BLaER1 treated with 17β-estradiol and CSF1 and Interleukin-3, amounts not matched to agents 10 nM and 100 nM (cell line): Measurements from ENCODE around the gene PHF1.

Experiments
- H3K27ac ChIP-seq, 11 experiments: shearing (Covaris generic); formaldehyde crosslinking; 2 replicates each; pipeline ENCODE4 v1.8.1; 2022
- H3K27me3 ChIP-seq, 11 experiments: shearing (Covaris generic); formaldehyde crosslinking; 2 replicates each; pipeline ENCODE4 v1.8.1; 2022
- H3K36me3 ChIP-seq, 11 experiments: shearing (Covaris generic); formaldehyde crosslinking; 2 replicates each; pipeline ENCODE4 v1.8.1; 2022
- H3K4me1 ChIP-seq, 10 experiments: shearing (Covaris generic); formaldehyde crosslinking; 2 replicates each; pipeline ENCODE4 v1.8.1; 2022
- H3K4me2 ChIP-seq, 11 experiments: shearing (Covaris generic); formaldehyde crosslinking; 2 replicates each; pipeline ENCODE4 v1.8.1; 2022
- H3K4me3 ChIP-seq, 10 experiments: shearing (Covaris generic); formaldehyde crosslinking; 2 replicates each; pipeline ENCODE4 v1.8.1; 2022
- H3K9ac ChIP-seq, 11 experiments: shearing (Covaris generic); formaldehyde crosslinking; 2 replicates each; pipeline ENCODE4 v1.8.1; 2022
- H3K9me3 ChIP-seq, 11 experiments: shearing (Covaris generic); formaldehyde crosslinking; replicated peaks in 1 of 11; 2 replicates each; pipeline ENCODE4 v1.8.1; 2022
- H4K20me1 ChIP-seq, 11 experiments: shearing (Covaris generic); formaldehyde crosslinking; 2 replicates each; pipeline ENCODE4 v1.8.1; 2022
- Cebpa-rat ChIP-seq, 11 experiments: shearing (Covaris generic); IDR thresholded peaks; 2 replicates each; pipeline ENCODE4 v1.8.1; 2022

PHF1 gene

GRCh38 chr6:33445119-33445603 is 34.3 kb downstream of the PHF1 start:
- no peak overlapping the region for H3K4me3 ChIP-seq
- H3K4me2 ChIP-seq: peak overlapping the region in 5 of 11 experiments; percentile 3 to 80 (median 48); a peak in 9 of 22 replicates
- H3K27me3 ChIP-seq: no peaks in the 10 kb centered on the region
- TF ChIP-seq Cebpa-rat (IDR thresholded peaks at IDR 0.05): no peak
- H3K9me3 ChIP-seq: no peaks in the 10 kb centered on the region
- peaks cover 0 to 62% (median 14%) of the 10 kb centered on the region in 10 experiments; a peak in 16 of 20 replicates for H3K4me1 ChIP-seq
- H3K9ac ChIP-seq: peak overlapping the region in 3 of 11 experiments; percentile 51 to 64 (median 60); a peak in 4 of 22 replicates
- peaks cover 54 to 95% (median 93%) of the 10 kb centered on the region in 11 experiments for H3K36me3 ChIP-seq
- H4K20me1 ChIP-seq: peaks cover 0 to 20% (median 0%) of the 10 kb centered on the region in 11 experiments; a peak in 4 of 22 replicates
- H3K27ac ChIP-seq: peak overlapping the region in 6 of 11 experiments; percentile 20 to 84 (median 66); a peak in 10 of 22 replicates

GRCh38 chr6:33446356-33446755 is 35.5 kb downstream of the PHF1 start:
- H3K9ac ChIP-seq: peak overlapping the region in 4 of 11 experiments; percentile 29 to 64 (median 56); a peak in 4 of 22 replicates
- peaks cover 0 to 74% (median 23%) of the 10 kb centered on the region in 10 experiments; a peak in 16 of 20 replicates for H3K4me1 ChIP-seq
- H3K27me3 ChIP-seq: no peaks in the 10 kb centered on the region
- peaks cover 0 to 20% (median 0%) of the 10 kb centered on the region in 11 experiments; a peak in 4 of 22 replicates for H4K20me1 ChIP-seq
- H3K4me2 ChIP-seq: peak overlapping the region in 3 of 11 experiments; percentile 48 to 80 (median 79); a peak in 6 of 22 replicates
- H3K4me3 ChIP-seq: no peak overlapping the region
- H3K36me3 ChIP-seq: peaks cover 42 to 90% (median 82%) of the 10 kb centered on the region in 11 experiments
- H3K27ac ChIP-seq: peak overlapping the region in 5 of 11 experiments; percentile 28 to 84 (median 68); a peak in 8 of 22 replicates
- no peak for TF ChIP-seq Cebpa-rat (IDR thresholded peaks at IDR 0.05)
- no peaks in the 10 kb centered on the region for H3K9me3 ChIP-seq

GRCh38 chr6:33450434-33450833 is 39.6 kb downstream of the PHF1 start:
- Histone ChIP-seq H3K4me2 (peak overlapping the region in 8 of 11 experiments; percentile 35 to 82 (median 75); a peak in 16 of 22 replicates), H3K9ac (peak overlapping the region in 4 of 11 experiments; percentile 1 to 24 (median 14); a peak in 5 of 22 replicates), H3K4me1 (peaks cover 17 to 80% (median 30%) of the 10 kb centered on the region in 10 experiments), H3K27me3 (no peaks in the 10 kb centered on the region), H3K27ac (peak overlapping the region in 9 of 11 experiments; percentile 6 to 63 (median 25); a peak in 13 of 22 replicates), H4K20me1 (peaks cover 0 to 5% (median 0%) of the 10 kb centered on the region in 11 experiments; a peak in 4 of 22 replicates), H3K36me3 (peaks cover 22 to 59% (median 49%) of the 10 kb centered on the region in 11 experiments), H3K9me3 (no peaks in the 10 kb centered on the region), H3K4me3 (0 out of 20 replicates have a peak overlapping the region, but pooled peaks of 2 of the 10 experiments have one; percentile 11 to 16)
- no peak for TF ChIP-seq Cebpa-rat (IDR thresholded peaks at IDR 0.05)

- H3K36me3 ChIP-seq: peaks cover 27 to 59% (median 49%) of the 10 kb centered on the region in 11 experiments
Measured at GRCh38 chr6:33451606-33452005, 40.8 kb downstream of the PHF1 start.

GRCh38 chr6:33452496-33452895 is 41.7 kb downstream of the PHF1 start:
- H3K27me3 ChIP-seq: no peaks in the 10 kb centered on the region
- H3K4me3 ChIP-seq: peak overlapping the region in 3 of 10 experiments; percentile 79 to 89 (median 84); a peak in 3 of 20 replicates
- H3K36me3 ChIP-seq: peaks cover 22 to 59% (median 49%) of the 10 kb centered on the region in 11 experiments
- peaks cover 25 to 64% (median 34%) of the 10 kb centered on the region in 10 experiments for H3K4me1 ChIP-seq
- peak overlapping the region in 4 of 11 experiments; percentile 11 to 51 (median 29); a peak in 4 of 22 replicates for H3K27ac ChIP-seq
- H3K4me2 ChIP-seq: peak overlapping the region; percentile 64 to 98 (median 96); a peak in 19 of 22 replicates
- no peak for TF ChIP-seq Cebpa-rat (IDR thresholded peaks at IDR 0.05)
- no peaks in the 10 kb centered on the region for H3K9me3 ChIP-seq
- peak overlapping the region in 6 of 11 experiments; percentile 39 to 87 (median 46); a peak in 6 of 22 replicates for H3K9ac ChIP-seq
- peaks cover 0 to 18% (median 0%) of the 10 kb centered on the region in 11 experiments; a peak in 4 of 22 replicates for H4K20me1 ChIP-seq

More at GRCh38 chr6:33451606-33452005, 40.8 kb downstream of the PHF1 start:
- no peaks in the 10 kb centered on the region for H3K27me3 ChIP-seq
- peaks cover 0 to 13% (median 0%) of the 10 kb centered on the region in 11 experiments; a peak in 4 of 22 replicates for H4K20me1 ChIP-seq
- TF ChIP-seq Cebpa-rat (IDR thresholded peaks at IDR 0.05): no peak
- H3K27ac ChIP-seq: no peak overlapping the region
- no peak overlapping the region for H3K4me3 ChIP-seq
- H3K4me2 ChIP-seq: peak overlapping the region in 1 of 11 experiments; percentile 82; a peak in 1 of 22 replicates
- no peak overlapping the region for H3K9ac ChIP-seq
- H3K4me1 ChIP-seq: peaks cover 25 to 71% (median 34%) of the 10 kb centered on the region in 10 experiments
- no peaks in the 10 kb centered on the region for H3K9me3 ChIP-seq

- Histone ChIP-seq H3K9me3 (no peaks in the 10 kb centered on the region), H3K4me2 (peak overlapping the region; percentile 71 to 98 (median 96)), H4K20me1 (peaks cover 0 to 18% (median 0%) of the 10 kb centered on the region in 11 experiments; a peak in 4 of 22 replicates), H3K27ac (peak overlapping the region; percentile 37 to 79 (median 72); a peak in 21 of 22 replicates), H3K36me3 (peaks cover 14 to 50% (median 41%) of the 10 kb centered on the region in 11 experiments), H3K27me3 (no peaks in the 10 kb centered on the region), H3K4me3 (peak overlapping the region; percentile 73 to 89 (median 82)), H3K4me1 (peaks cover 25 to 54% (median 34%) of the 10 kb centered on the region in 10 experiments), H3K9ac (peak overlapping the region; percentile 78 to 87 (median 84))
- no peak for TF ChIP-seq Cebpa-rat (IDR thresholded peaks at IDR 0.05)
Measured at GRCh38 chr6:33453393-33454008, 42.7 kb downstream of the PHF1 start.

GRCh38 chr6:33454009-33454946 is 43.5 kb downstream of the PHF1 start, which contains the start of gene ZBTB9:
Gene ZBTB9, plus strand, starts transcription at chr6:33454576. Its CDS starts 525 bp downstream, at chr6:33455101.
- H3K4me3 ChIP-seq: peak within 1 kb of the TSS; percentile 73 to 89 (median 82)
- peak within 1 kb of the TSS; percentile 37 to 79 (median 72); a peak in 21 of 22 replicates for H3K27ac ChIP-seq
- H3K9ac ChIP-seq: peak within 1 kb of the TSS; percentile 78 to 87 (median 84)
- H3K4me1 ChIP-seq: peaks cover 25 to 46% (median 34%) of the 10 kb centered on the region in 10 experiments
- H4K20me1 ChIP-seq: peaks cover 0 to 18% (median 0%) of the 10 kb centered on the region in 11 experiments; a peak in 4 of 22 replicates
- no peak for TF ChIP-seq Cebpa-rat (IDR thresholded peaks at IDR 0.05)
- H3K4me2 ChIP-seq: peak within 1 kb of the TSS; percentile 88 to 98 (median 96)
- H3K36me3 ChIP-seq: peaks cover 10 to 42% (median 33%) of the 10 kb centered on the region in 11 experiments
- no peaks in the 10 kb centered on the region for H3K27me3 ChIP-seq
- H3K9me3 ChIP-seq: 0 out of 22 replicates have a peak, but pooled peaks cover 0 to 4% (median 0%) of the 10 kb centered on the region in 11 experiments
